PC-9 (cell line): ENCODE data around the gene EMC7.

Experiments
- EZH2 ChIP-seq: fragments of 200-600 bp; sonication (generic); IDR thresholded peaks from 2 replicates; pipeline ENCODE4 v1.8.0; 2017; ENCODE audit warnings: antibody characterized with exemption, low read depth
- TF ChIP-seq, protein P1 (sequence below): fragments of 200-600 bp; sonication (generic); conservative IDR thresholded peaks from 2 replicates; pipeline ENCODE4 v1.6.1; 2017; ENCODE audit warnings: mixed run types, antibody characterized with exemption, mild to moderate bottlenecking, moderate library complexity

DNA sequence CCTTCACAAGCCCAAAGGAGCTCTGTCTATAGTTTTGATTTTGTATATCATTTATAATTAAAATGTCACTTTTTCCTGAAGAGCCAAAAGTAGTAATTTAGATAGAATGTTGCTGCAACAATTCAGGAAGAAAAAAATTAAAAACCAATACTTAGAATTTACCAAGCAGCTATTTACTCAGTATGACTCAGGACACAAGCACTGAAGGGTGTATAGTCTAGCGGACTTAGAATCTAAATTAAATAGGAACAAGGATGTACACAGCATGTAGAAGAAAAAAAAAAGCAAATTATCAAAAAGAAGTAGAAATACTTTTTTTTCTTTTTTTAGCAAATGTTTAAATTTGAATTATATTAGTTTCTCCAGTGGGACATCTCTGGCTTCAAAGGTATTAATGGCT is 31.8 kb upstream of the EMC7 start:
- TF ChIP-seq, protein P1, sequence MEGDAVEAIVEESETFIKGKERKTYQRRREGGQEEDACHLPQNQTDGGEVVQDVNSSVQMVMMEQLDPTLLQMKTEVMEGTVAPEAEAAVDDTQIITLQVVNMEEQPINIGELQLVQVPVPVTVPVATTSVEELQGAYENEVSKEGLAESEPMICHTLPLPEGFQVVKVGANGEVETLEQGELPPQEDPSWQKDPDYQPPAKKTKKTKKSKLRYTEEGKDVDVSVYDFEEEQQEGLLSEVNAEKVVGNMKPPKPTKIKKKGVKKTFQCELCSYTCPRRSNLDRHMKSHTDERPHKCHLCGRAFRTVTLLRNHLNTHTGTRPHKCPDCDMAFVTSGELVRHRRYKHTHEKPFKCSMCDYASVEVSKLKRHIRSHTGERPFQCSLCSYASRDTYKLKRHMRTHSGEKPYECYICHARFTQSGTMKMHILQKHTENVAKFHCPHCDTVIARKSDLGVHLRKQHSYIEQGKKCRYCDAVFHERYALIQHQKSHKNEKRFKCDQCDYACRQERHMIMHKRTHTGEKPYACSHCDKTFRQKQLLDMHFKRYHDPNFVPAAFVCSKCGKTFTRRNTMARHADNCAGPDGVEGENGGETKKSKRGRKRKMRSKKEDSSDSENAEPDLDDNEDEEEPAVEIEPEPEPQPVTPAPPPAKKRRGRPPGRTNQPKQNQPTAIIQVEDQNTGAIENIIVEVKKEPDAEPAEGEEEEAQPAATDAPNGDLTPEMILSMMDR: no peak
- no peak for TF ChIP-seq EZH2
